ENCODE results near the gene SAMMSON. TPM values are rescaled to one million over a fixed set of nuclear protein-coding genes. Genes with fewer than 3 reads are reported as not detected.
A peak's percentile ranks its signal among the peaks of the same experiment; 100 is the strongest.

Gene SAMMSON
- total RNA-seq, 4 donors from 2014 or later = 0.94 to 6.1 TPM; not detected in 2

DNA sequence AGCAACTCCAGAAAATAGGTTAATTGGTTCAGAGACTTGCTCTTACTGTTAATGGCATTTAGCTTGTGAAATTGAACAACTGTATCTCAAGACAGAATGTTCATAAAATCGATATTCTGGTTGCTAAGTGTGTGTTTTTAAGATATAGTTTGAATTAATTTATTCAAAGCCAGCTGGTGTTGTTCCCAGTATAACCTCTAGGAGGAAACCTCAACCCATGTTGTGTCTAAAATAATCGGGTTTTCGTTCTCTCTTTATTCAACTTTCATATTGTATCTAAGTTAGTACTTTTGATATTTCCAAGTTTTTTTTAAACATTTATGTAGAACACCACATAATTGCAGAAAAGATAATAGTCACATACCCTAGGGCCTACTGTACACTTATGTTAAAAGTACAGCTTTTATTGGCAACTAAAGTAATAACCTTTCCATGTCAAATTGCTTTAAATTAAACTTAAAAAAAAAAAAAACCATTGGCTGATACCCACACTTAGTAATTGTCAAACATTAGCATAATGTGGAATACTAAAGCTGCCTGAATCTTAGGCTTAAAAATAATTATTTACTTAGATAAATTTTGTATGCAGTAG lies 90.9 kb downstream of the SAMMSON start:
- H3K27me3 ChIP-seq = no peaks in the 10 kb centered on the region
- intact Hi-C loops (cut with DNase I) = no loop called here
- no peak for DNase-seq

DNA sequence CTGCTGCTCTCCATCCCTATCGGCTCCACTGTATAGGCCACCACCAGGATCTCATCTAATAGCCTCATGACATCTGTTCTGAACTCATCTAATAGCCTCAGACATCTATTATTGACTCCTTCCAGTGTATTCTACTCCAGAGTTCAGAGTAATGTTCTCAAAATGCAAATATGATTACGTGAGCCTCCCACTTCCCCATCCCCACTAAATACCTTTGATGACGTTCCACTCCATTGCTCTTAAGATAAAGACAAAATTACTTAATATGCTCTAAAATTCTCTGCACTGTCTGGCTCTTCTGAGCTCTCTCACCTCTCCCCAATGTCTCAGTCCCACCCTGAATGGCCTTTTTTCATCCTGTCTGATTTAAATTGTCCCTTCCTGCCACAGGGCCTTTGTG lies 94.7 kb downstream of the SAMMSON start:
- no peak for DNase-seq
- Histone ChIP-seq H3K4me3 (no peak overlapping the region), H3K9me3 (no peaks in the 10 kb centered on the region), H3K27ac (no peak overlapping the region), H3K4me1 (no peaks in the 10 kb centered on the region), H3K36me3 (no peaks in the 10 kb centered on the region), H3K27me3 (no peaks in the 10 kb centered on the region)
- WGBS, 2 donors = 80 to 87% methylated on average over 3 of the region's 3 CpGs
- TF ChIP-seq, protein P1, sequence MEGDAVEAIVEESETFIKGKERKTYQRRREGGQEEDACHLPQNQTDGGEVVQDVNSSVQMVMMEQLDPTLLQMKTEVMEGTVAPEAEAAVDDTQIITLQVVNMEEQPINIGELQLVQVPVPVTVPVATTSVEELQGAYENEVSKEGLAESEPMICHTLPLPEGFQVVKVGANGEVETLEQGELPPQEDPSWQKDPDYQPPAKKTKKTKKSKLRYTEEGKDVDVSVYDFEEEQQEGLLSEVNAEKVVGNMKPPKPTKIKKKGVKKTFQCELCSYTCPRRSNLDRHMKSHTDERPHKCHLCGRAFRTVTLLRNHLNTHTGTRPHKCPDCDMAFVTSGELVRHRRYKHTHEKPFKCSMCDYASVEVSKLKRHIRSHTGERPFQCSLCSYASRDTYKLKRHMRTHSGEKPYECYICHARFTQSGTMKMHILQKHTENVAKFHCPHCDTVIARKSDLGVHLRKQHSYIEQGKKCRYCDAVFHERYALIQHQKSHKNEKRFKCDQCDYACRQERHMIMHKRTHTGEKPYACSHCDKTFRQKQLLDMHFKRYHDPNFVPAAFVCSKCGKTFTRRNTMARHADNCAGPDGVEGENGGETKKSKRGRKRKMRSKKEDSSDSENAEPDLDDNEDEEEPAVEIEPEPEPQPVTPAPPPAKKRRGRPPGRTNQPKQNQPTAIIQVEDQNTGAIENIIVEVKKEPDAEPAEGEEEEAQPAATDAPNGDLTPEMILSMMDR (IDR thresholded peaks at IDR 0.05) = no peak
- TF ChIP-seq POLR2A (IDR thresholded peaks at IDR 0.05) = no peak
- intact Hi-C loops (cut with DNase I) = no loop called here

More for the DNA sequence above, 90.9 kb downstream of the SAMMSON start:
- Histone ChIP-seq H3K4me1 (no peaks in the 10 kb centered on the region), H3K4me3 (no peak overlapping the region), H3K27ac (no peak overlapping the region), H3K36me3 (no peaks in the 10 kb centered on the region), H3K9me3 (no peaks in the 10 kb centered on the region)
- TF ChIP-seq POLR2A (IDR thresholded peaks at IDR 0.05) = no peak
- TF ChIP-seq, protein P1 (IDR thresholded peaks at IDR 0.05) = peak; percentile 23 to 76 (median 69)
- WGBS, 2 donors = 3 to 13% methylated on average over 3 of the region's 3 CpGs

DNA sequence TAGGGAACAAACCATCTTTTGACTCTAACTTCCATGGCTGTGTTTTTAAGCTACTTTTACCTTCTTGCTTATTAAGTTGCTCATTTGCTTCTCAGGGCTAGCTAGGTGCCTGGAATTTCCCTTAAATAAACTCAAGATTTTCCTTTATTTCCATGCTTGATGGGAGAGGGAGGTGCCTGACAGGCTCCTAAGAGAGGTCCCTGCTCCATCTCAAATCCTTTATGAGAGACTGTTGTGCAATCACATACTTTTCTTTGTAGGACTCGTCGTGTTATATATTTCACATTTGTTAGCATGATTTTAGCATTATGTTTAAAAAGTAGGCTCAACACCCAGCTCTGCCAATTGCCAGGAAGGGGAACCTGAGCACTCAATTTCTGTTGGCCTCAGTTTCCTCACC lies 95.7 kb downstream of the SAMMSON start:
- no peak overlapping the region for H3K27ac ChIP-seq
- 64 to 71% methylated on average over 2 of the region's 2 CpGs for WGBS, 2 donors
- intact Hi-C loops (cut with DNase I) = no loop called here
- H3K4me1 ChIP-seq = no peaks in the 10 kb centered on the region
- no peak for TF ChIP-seq POLR2A (IDR thresholded peaks at IDR 0.05)
- TF ChIP-seq, protein P1 (IDR thresholded peaks at IDR 0.05) = no peak
- H3K4me3 ChIP-seq = no peak overlapping the region
- no peaks in the 10 kb centered on the region for H3K27me3 ChIP-seq
- no peak for DNase-seq
- H3K9me3 ChIP-seq = no peaks in the 10 kb centered on the region
- H3K36me3 ChIP-seq = no peaks in the 10 kb centered on the region

DNA sequence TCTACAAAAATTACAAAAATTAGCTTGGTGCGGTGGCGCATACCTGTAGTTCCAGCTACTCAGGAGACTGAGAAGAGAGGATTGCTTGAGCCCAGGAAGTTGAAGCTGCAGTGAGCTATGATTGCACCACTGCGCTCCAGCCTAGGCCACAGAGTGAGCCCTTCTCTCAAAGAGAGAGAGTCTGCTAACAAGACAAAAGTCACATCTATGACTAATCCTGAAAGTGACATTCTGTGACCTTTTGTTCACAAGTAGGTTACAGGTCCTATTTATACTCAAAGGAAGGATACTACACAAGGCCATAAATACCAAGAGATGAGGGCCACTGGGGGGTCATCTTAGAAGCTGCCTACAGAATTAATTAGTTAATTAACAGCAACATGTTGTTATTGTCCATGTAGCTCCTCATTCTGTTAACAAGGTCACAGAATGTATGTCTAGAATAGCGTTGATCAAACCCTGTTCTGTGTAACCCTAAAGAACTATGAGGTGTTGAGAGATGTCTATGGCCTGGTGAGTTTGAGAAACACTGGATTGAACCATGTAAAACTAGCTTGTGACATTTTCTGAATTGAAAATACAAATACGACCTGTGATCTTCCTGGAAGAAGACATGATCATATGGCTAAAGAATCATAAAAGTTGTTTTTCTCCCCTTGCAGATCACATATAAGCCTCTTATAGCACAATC lies 97.0 kb downstream of the SAMMSON start:
- H3K27me3 ChIP-seq = no peaks in the 10 kb centered on the region
- H3K4me3 ChIP-seq = no peak overlapping the region
- TF ChIP-seq POLR2A (IDR thresholded peaks at IDR 0.05) = no peak
- TF ChIP-seq, protein P1 (IDR thresholded peaks at IDR 0.05) = no peak
- intact Hi-C loops (cut with DNase I) = no loop called here
- no peak overlapping the region for H3K27ac ChIP-seq
- H3K9me3 ChIP-seq = no peaks in the 10 kb centered on the region
- H3K36me3 ChIP-seq = no peaks in the 10 kb centered on the region
- no peaks in the 10 kb centered on the region for H3K4me1 ChIP-seq
- WGBS, 2 donors = 81 to 89% methylated on average over 5 of the region's 5 CpGs
- no peak for DNase-seq

DNA sequence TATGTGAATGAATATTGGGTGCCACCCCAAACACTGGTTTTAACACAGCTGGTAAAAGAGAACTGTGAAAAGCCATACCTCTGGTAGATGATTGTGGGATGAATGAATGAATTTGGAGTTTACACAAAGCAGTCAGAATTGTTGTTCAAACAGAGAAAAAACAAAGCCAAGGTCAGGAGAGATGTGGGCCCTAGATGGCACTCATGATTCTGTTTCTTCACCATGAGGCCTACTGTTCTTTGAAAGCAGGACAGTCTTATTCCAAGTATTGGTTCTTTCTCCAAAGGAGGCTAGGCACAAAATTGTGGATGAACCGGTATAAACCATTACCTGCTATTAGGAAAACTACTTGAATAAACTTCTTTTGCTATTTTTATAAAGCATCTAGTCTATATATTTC lies 97.6 kb downstream of the SAMMSON start:
- intact Hi-C loops (cut with DNase I) = no loop called here
- Histone ChIP-seq H3K27me3 (no peaks in the 10 kb centered on the region), H3K27ac (no peak overlapping the region), H3K36me3 (no peaks in the 10 kb centered on the region), H3K4me3 (no peak overlapping the region), H3K4me1 (no peaks in the 10 kb centered on the region), H3K9me3 (no peaks in the 10 kb centered on the region)
- no peak for TF ChIP-seq POLR2A (IDR thresholded peaks at IDR 0.05)
- TF ChIP-seq, protein P1 (IDR thresholded peaks at IDR 0.05) = no peak
- WGBS, 2 donors = 100% methylated on average over 1 of the region's 1 CpG
- DNase-seq = no peak
